Natural killer cell (primary cell): ENCODE results near the gene CAPNS2. TPM values are rescaled to one million over a fixed set of nuclear protein-coding genes. Genes with fewer than 3 reads are reported as not detected.

Experiments
- ATAC-seq, 3 donors: fragments of 150-1000 bp in 2 of 3; fragments of 200-7000 bp in 1 of 3; cut with Tn5 transposase; 1 replicate in 1 of 3; 2 replicates in 2 of 3; pipeline ENCODE4 v1.10.0; 2021; ENCODE audit warnings: mild to moderate bottlenecking in 2 of 3, moderate library complexity in 2 of 3
- DNase-seq, 2 donors: peaks; one replicate each; pipeline versions ENCODE4 v3.0.0 to v3.0.0-alpha.2; 2013 to 2021; ENCODE audit warnings: mixed read lengths in 1 of 2
- H3K27ac ChIP-seq: one replicate; pipeline ENCODE4 v1.5.1; 2013; ENCODE audit warnings: mild to moderate bottlenecking, low read length
- H3K27me3 ChIP-seq: one replicate; pipeline ENCODE4 v1.6.1; 2013; ENCODE audit warnings: low read length; ENCODE audit not compliant: control insufficient read depth, insufficient read depth
- H3K36me3 ChIP-seq: one replicate; pipeline ENCODE4 v1.6.1; 2013; ENCODE audit warnings: low read length; ENCODE audit not compliant: control insufficient read depth, insufficient read depth
- H3K4me1 ChIP-seq: one replicate; pipeline ENCODE4 v1.6.1; 2013; ENCODE audit warnings: low read length; ENCODE audit not compliant: control insufficient read depth, insufficient read depth
- H3K4me3 ChIP-seq: one replicate; pipeline ENCODE4 v1.5.1; 2013; ENCODE audit warnings: low read length
- H3K9me3 ChIP-seq: one replicate; pipeline ENCODE4 v1.6.1; 2013; ENCODE audit warnings: low read length; ENCODE audit not compliant: control insufficient read depth, insufficient read depth
- H3K27ac Mint-ChIP-seq, 2 donors: one replicate each; pipeline ENCODE4 v1.8.0; 2022; ENCODE audit warnings: mild to moderate bottlenecking in 2 of 2, mixed read lengths in 2 of 2, moderate library complexity in 1 of 2
- H3K27me3 Mint-ChIP-seq, 2 donors: one replicate each; pipeline ENCODE4 v1.8.0; 2022; ENCODE audit warnings: low read depth in 2 of 2, mixed read lengths in 2 of 2
- H3K36me3 Mint-ChIP-seq: one replicate; pipeline ENCODE4 v1.8.0; 2022; ENCODE audit warnings: mixed read lengths
- H3K4me1 Mint-ChIP-seq, 2 donors: one replicate each; pipeline ENCODE4 v1.8.0; 2022; ENCODE audit warnings: mixed read lengths in 2 of 2
- H3K4me3 Mint-ChIP-seq: one replicate; pipeline ENCODE4 v1.8.0; 2022; ENCODE audit warnings: mild to moderate bottlenecking, moderate library complexity, mixed read lengths
- H3K9me3 Mint-ChIP-seq, 2 donors: one replicate each; pipeline ENCODE4 v1.8.0; 2022; ENCODE audit warnings: mixed read lengths in 2 of 2
- CTCF ChIP-seq: fragments of 200-600 bp; IDR thresholded peaks from one replicate; pipeline ENCODE4 v1.8.0; 2022; ENCODE audit warnings: antibody characterized with exemption
- WGBS: methylation state at CpG from one replicate; pipeline ENCODE4 v1.1.7; 2013; ENCODE audit warnings: missing lambda C conversion rate; ENCODE audit not compliant: insufficient coverage; 5-methylcytosine and 5-hydroxymethylcytosine counted together
- intact Hi-C: fragments of 100-400 bp; cut with micrococcal nuclease; formaldehyde crosslinking; loops from one replicate; pipeline ENCODE4 v1.14.2; 2022
- total RNA-seq, 4 donors: library from RNA; stranded (reverse); fragments of 120-200 nt in 1 of 4; gene quantifications; one replicate each; pipeline versions ENCODE4 v1.2.3 to v1.2.4, GENCODE V29; 2013 to 2022

The CAPNS2 gene
- total RNA-seq, 3 donors from 2014 or later (not counting 1 experiment from before 2014, with no cell fraction given): 0.60 TPM; not detected in 2

- H3K27ac ChIP-seq: no peak overlapping the region
- Mint-ChIP-seq H3K27ac (no peak overlapping the region), H3K9me3 (no peaks in the 10 kb centered on the region), H3K4me3 (no peak overlapping the region), H3K27me3 (peaks cover 0 to 3% of the 10 kb centered on the region in 2 donors), H3K4me1 (no peaks in the 10 kb centered on the region), H3K36me3 (no peaks in the 10 kb centered on the region)
- intact Hi-C loops: no loop called here
- 78% methylated on average over 3 of the region's 4 CpGs for WGBS
- no peak overlapping the region for H3K4me3 ChIP-seq
- no peaks in the 10 kb centered on the region for H3K9me3 ChIP-seq
- ATAC-seq (no peak), DNase-seq (no peak)
- H3K4me1 ChIP-seq: no peaks in the 10 kb centered on the region
- no peaks in the 10 kb centered on the region for H3K27me3 ChIP-seq
- no peaks in the 10 kb centered on the region for H3K36me3 ChIP-seq
- no peak for TF ChIP-seq CTCF
These were observed 6.0 kb downstream of the CAPNS2 start for GRCh38 chr16:55572439-55572838.

- ATAC-seq (no peak), DNase-seq (no peak)
- TF ChIP-seq CTCF: no peak
- Histone ChIP-seq H3K27ac (no peak overlapping the region), H3K9me3 (no peaks in the 10 kb centered on the region), H3K27me3 (no peaks in the 10 kb centered on the region), H3K4me1 (no peaks in the 10 kb centered on the region), H3K4me3 (no peak overlapping the region), H3K36me3 (no peaks in the 10 kb centered on the region)
- Mint-ChIP-seq H3K27me3 (peaks cover 0 to 3% of the 10 kb centered on the region in 2 donors), H3K4me1 (no peaks in the 10 kb centered on the region), H3K36me3 (no peaks in the 10 kb centered on the region), H3K9me3 (no peaks in the 10 kb centered on the region), H3K4me3 (no peak overlapping the region), H3K27ac (no peak overlapping the region)
- WGBS: 60% methylated on average over 1 of the region's 2 CpGs
- intact Hi-C loops: no loop called here
These were observed 8.3 kb downstream of the CAPNS2 start for GRCh38 chr16:55574811-55575210.

- H3K4me3 ChIP-seq: no peak overlapping the region
- 64% methylated on average over 1 of the region's 1 CpG for WGBS
- Mint-ChIP-seq H3K9me3 (no peaks in the 10 kb centered on the region), H3K4me1 (no peaks in the 10 kb centered on the region), H3K4me3 (no peak overlapping the region), H3K36me3 (no peaks in the 10 kb centered on the region), H3K27ac (no peak overlapping the region), H3K27me3 (peaks cover 0 to 3% of the 10 kb centered on the region in 2 donors)
- H3K9me3 ChIP-seq: no peaks in the 10 kb centered on the region
- no peaks in the 10 kb centered on the region for H3K36me3 ChIP-seq
- no peaks in the 10 kb centered on the region for H3K27me3 ChIP-seq
- no peak for ATAC-seq
- H3K27ac ChIP-seq: no peak overlapping the region
- intact Hi-C loops: no loop called here
- no peaks in the 10 kb centered on the region for H3K4me1 ChIP-seq
- no peak for DNase-seq
- no peak for TF ChIP-seq CTCF
These were observed 9.0 kb downstream of the CAPNS2 start for GRCh38 chr16:55575496-55575895.

- no peak for ATAC-seq
- Mint-ChIP-seq H3K4me1 (no peaks in the 10 kb centered on the region), H3K27me3 (peaks cover 0 to 3% of the 10 kb centered on the region in 2 donors), H3K4me3 (no peak overlapping the region), H3K36me3 (no peaks in the 10 kb centered on the region), H3K27ac (no peak overlapping the region), H3K9me3 (no peaks in the 10 kb centered on the region)
- H3K4me1 ChIP-seq: no peaks in the 10 kb centered on the region
- no peaks in the 10 kb centered on the region for H3K9me3 ChIP-seq
- DNase-seq: no peak
- no peaks in the 10 kb centered on the region for H3K27me3 ChIP-seq
- no peaks in the 10 kb centered on the region for H3K36me3 ChIP-seq
- no peak for TF ChIP-seq CTCF
- intact Hi-C loops: no loop called here
- no peak overlapping the region for H3K4me3 ChIP-seq
- no peak overlapping the region for H3K27ac ChIP-seq
- 89% methylated on average over 2 of the region's 2 CpGs for WGBS
These were observed 9.9 kb downstream of the CAPNS2 start for GRCh38 chr16:55576384-55576783.
